ENCODE measurements around the gene NTSR2. TPM values are rescaled to one million over a fixed set of nuclear protein-coding genes. Genes with fewer than 3 reads are reported as not detected.

The NTSR2 gene
- total RNA-seq, 1 experiment from 2014 or later = not detected

DNA sequence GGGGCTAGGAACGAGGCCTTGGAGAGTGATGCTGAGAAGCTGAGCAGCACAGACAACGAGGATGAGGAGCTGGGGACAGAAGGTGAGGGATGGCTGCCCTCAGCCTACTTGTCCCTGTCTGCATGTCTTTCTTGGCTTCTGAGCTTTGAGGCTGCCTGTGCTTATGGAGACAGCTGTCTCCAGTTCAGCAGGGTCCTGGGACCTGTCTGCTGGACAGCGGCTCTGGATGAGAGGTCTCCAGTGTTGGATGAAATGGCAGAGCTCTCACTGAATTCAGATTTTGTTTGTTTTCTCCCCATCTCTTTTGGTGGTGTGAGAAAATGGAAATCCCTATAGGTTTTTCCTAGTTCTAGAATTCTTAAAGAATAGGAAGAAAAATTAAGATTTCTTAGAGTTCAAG, 54.8 kb downstream of the NTSR2 start:
- TF ChIP-seq, protein P1, sequence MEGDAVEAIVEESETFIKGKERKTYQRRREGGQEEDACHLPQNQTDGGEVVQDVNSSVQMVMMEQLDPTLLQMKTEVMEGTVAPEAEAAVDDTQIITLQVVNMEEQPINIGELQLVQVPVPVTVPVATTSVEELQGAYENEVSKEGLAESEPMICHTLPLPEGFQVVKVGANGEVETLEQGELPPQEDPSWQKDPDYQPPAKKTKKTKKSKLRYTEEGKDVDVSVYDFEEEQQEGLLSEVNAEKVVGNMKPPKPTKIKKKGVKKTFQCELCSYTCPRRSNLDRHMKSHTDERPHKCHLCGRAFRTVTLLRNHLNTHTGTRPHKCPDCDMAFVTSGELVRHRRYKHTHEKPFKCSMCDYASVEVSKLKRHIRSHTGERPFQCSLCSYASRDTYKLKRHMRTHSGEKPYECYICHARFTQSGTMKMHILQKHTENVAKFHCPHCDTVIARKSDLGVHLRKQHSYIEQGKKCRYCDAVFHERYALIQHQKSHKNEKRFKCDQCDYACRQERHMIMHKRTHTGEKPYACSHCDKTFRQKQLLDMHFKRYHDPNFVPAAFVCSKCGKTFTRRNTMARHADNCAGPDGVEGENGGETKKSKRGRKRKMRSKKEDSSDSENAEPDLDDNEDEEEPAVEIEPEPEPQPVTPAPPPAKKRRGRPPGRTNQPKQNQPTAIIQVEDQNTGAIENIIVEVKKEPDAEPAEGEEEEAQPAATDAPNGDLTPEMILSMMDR (IDR thresholded peaks at IDR 0.05; ENCODE audit: unreplicated experiment) = no peak
- H3K27ac Mint-ChIP-seq (ENCODE audit: unreplicated experiment) = no peak overlapping the region
- peaks cover 43% of the 10 kb centered on the region for H3K27me3 Mint-ChIP-seq (ENCODE audit: unreplicated experiment)
- BruUV-seq (replicated peaks) = no TSS peak
- no peaks in the 10 kb centered on the region for H3K36me3 Mint-ChIP-seq (ENCODE audit: insufficient read depth, unreplicated experiment)
- no peak for DNase-seq
- no peak overlapping the region for H3K4me3 Mint-ChIP-seq (ENCODE audit: low read depth, unreplicated experiment)
- CTCF ChIA-PET = interaction anchor here (0.6 kb wide), 2 partner anchors 131 to 149 kb away, joined by 3 to 5 read pairs; partner anchors contain the start of genes E2F6 and LPIN1
- intact Hi-C loops (cut with micrococcal nuclease; ENCODE audit: unreplicated experiment) = no loop called here
- H3K9me3 Mint-ChIP-seq (ENCODE audit: low read depth, unreplicated experiment) = no peaks in the 10 kb centered on the region
- peaks cover 8% of the 10 kb centered on the region for H3K4me1 Mint-ChIP-seq (ENCODE audit: low read depth, unreplicated experiment)

- H3K27me3 Mint-ChIP-seq (ENCODE audit: unreplicated experiment) = peaks cover 41% of the 10 kb centered on the region
- CTCF ChIA-PET = no interaction called here
- BruUV-seq (replicated peaks) = no TSS peak
Measured at GRCh38 chr2:11613297-11613696, 56.7 kb downstream of the NTSR2 start.

GRCh38 chr2:11612553-11613215, 57.3 kb downstream of the NTSR2 start:
- Mint-ChIP-seq H3K4me1 (ENCODE audit: low read depth, unreplicated experiment) (peaks cover 8% of the 10 kb centered on the region), H3K27me3 (ENCODE audit: unreplicated experiment) (peaks cover 42% of the 10 kb centered on the region), H3K4me3 (ENCODE audit: low read depth, unreplicated experiment) (no peak overlapping the region), H3K27ac (ENCODE audit: unreplicated experiment) (no peak overlapping the region), H3K36me3 (ENCODE audit: insufficient read depth, unreplicated experiment) (no peaks in the 10 kb centered on the region), H3K9me3 (ENCODE audit: low read depth, unreplicated experiment) (no peaks in the 10 kb centered on the region)
- TF ChIP-seq, protein P1 (IDR thresholded peaks at IDR 0.05; ENCODE audit: unreplicated experiment) = no peak
- no TSS peak for BruUV-seq (replicated peaks)
- intact Hi-C loops (cut with micrococcal nuclease; ENCODE audit: unreplicated experiment) = no loop called here
- CTCF ChIA-PET = interaction anchor here (0.8 to 1.0 kb wide), 2 partner anchors 10 to 169 kb away, joined by 5 to 7 read pairs; no protein-coding TSS in a partner anchor
- no peak for DNase-seq

More at GRCh38 chr2:11613297-11613696, 56.7 kb downstream of the NTSR2 start:
- DNase-seq = no peak
- peaks cover 8% of the 10 kb centered on the region for H3K4me1 Mint-ChIP-seq (ENCODE audit: low read depth, unreplicated experiment)
- intact Hi-C loops (cut with micrococcal nuclease; ENCODE audit: unreplicated experiment) = no loop called here
- no peaks in the 10 kb centered on the region for H3K9me3 Mint-ChIP-seq (ENCODE audit: low read depth, unreplicated experiment)
- H3K27ac Mint-ChIP-seq (ENCODE audit: unreplicated experiment) = no peak overlapping the region
- no peaks in the 10 kb centered on the region for H3K36me3 Mint-ChIP-seq (ENCODE audit: insufficient read depth, unreplicated experiment)
- TF ChIP-seq, protein P1 (IDR thresholded peaks at IDR 0.05; ENCODE audit: unreplicated experiment) = no peak
- no peak overlapping the region for H3K4me3 Mint-ChIP-seq (ENCODE audit: low read depth, unreplicated experiment)

GRCh38 chr2:11611251-11611650, 58.7 kb downstream of the NTSR2 start:
- no peak for DNase-seq
- CTCF ChIA-PET = no interaction called here
- TF ChIP-seq, protein P1 (IDR thresholded peaks at IDR 0.05; ENCODE audit: unreplicated experiment) = no peak
- Mint-ChIP-seq H3K9me3 (ENCODE audit: low read depth, unreplicated experiment) (no peaks in the 10 kb centered on the region), H3K4me3 (ENCODE audit: low read depth, unreplicated experiment) (no peak overlapping the region), H3K36me3 (ENCODE audit: insufficient read depth, unreplicated experiment) (no peaks in the 10 kb centered on the region), H3K4me1 (ENCODE audit: low read depth, unreplicated experiment) (peaks cover 8% of the 10 kb centered on the region), H3K27me3 (ENCODE audit: unreplicated experiment) (peaks cover 30% of the 10 kb centered on the region), H3K27ac (ENCODE audit: unreplicated experiment) (no peak overlapping the region)
- BruUV-seq (replicated peaks) = no TSS peak
- intact Hi-C loops (cut with micrococcal nuclease; ENCODE audit: unreplicated experiment) = no loop called here
